GM18505 (cell line): ENCODE data around the gene AGR2.

ENCODE experiments used
- ATAC-seq: cut with Tn5 transposase; IDR thresholded peaks from one replicate; pipeline ENCODE4 v1.9.1; 2021; ENCODE audit not compliant: unreplicated experiment
- POLR2A ChIP-seq: IDR thresholded peaks from 4 replicates; pipeline ENCODE4 v1.6.1; 2011; ENCODE audit warnings: borderline replicate concordance; ENCODE audit not compliant: insufficient read depth, insufficient read length; ENCODE audit errors: extremely low read depth

The AGR2 gene

GRCh38 chr7:16753932-16754855, 50.6 kb downstream of the AGR2 start:
- no peak for TF ChIP-seq POLR2A
- peak; percentile 35 for ATAC-seq

DNA sequence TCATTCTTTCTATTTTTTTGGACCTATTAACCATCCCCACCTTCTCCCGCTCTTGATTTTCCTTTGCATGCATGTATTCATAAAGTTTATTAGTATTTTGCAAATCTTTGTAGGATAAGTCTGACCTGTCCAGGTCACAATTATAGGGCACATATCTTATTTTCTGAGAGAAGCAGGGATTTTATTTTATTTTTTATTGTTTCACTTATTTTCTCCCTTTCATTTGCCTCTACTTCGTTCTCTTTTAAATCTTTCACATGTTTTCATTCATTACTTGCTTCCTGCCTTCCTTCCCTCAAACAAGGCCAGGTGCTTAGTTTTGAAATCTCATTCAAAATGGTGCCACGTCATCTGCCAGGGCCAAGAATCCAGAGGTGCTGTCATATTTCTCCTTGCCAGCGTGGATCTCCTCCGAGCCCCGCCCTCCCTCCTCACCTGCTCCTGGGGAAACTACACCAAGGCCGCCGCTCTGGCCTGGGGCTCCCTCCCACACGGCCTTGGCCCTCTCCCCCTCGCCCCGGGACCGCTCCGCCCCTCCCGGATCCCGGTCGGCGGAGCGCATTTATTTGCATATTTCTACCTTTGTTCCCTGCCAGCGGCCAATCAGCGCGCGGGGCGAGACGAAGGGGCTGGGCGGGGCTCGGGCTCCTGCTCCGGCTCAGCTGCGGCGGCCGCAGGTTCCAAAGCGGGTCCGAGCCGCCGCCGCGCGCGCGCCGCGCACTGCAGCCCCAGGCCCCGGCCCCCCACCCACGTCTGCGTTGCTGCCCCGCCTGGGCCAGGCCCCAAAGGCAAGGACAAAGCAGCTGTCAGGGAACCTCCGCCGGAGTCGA, 51.5 kb downstream of the AGR2 start, which contains the start of gene TSPAN13:
Gene TSPAN13 (plus strand): TSS at position 654 of the 830 bp plus-strand sequence. CDS start 213 bp downstream, outside the sequence.
- TF ChIP-seq POLR2A, result no peak
- ATAC-seq, result peak; percentile 60

GRCh38 chr7:16747102-16747501, 57.7 kb downstream of the AGR2 start:
- TF ChIP-seq POLR2A, result no peak
- no peak for ATAC-seq

- no peak for TF ChIP-seq POLR2A
- no peak for ATAC-seq
Observed at GRCh38 chr7:16745645-16746044, 59.2 kb downstream of the AGR2 start.

GRCh38 chr7:16744518-16745250, 60.1 kb downstream of the AGR2 start:
- no peak for ATAC-seq

GRCh38 chr7:16743236-16743635, 61.6 kb downstream of the AGR2 start:
- ATAC-seq, result no peak
- TF ChIP-seq POLR2A, result no peak

More at GRCh38 chr7:16744518-16745250, 60.1 kb downstream of the AGR2 start:
- no peak for TF ChIP-seq POLR2A

DNA sequence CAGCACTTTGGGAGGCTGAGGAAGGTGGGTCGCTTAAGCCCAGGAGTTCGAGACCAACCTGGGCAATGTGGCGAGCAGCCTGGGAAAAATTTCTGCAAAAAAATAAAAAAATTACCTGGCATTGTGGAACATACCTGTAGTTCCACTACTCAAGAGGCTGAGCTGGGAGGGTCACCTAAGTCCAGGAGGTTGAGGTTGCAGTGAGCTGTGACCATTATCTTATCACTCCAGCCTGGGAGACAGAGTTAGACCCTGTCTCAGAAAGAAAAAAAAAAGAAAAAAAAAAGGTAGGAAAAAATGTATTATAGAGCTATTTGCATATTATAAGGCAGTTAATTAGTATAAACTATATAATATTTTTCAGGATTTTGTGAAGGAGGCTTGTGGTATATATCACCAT, 62.3 kb downstream of the AGR2 start:
- no peak for ATAC-seq
- no peak for TF ChIP-seq POLR2A
